ENCODE data around the gene TBXAS1. TPM values are rescaled to one million over a fixed set of nuclear protein-coding genes. Genes with fewer than 3 reads are reported as not detected.
A peak's percentile ranks its signal among the peaks of the same experiment; 100 is the strongest.

The TBXAS1 gene
- total and polyA plus RNA-seq, 2 donors (not counting 3 experiments of a cell fraction or from before 2014, with no cell fraction given): 2.1 to 4.3 TPM

DNA sequence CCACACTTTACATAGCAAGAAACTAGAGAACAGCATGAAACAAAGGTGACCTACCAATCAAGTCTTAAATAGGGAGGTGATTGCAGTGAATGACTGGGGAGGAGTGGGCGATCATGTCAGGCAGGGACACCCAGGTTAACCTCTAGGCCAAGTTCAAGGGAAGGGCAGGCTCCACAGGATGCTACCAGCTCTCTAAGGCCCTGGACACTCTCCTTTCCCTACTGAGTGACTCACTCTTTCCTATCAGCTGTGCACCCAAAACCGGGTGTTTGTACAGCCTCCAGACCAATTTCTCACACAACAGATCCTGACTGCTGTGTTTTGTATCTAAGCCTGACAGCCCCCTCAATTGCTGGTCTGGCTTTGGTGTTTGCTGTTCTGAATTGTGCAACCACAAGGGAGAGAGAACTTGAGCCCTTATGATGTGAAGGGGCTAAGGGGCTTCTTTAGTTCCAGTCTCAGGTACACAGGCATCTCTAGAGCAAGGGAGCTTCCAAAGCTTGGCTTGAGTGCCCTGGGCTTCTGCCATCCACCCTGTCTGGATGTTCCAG, 107.8 kb downstream of the TBXAS1 start:
- Histone ChIP-seq H3K9me3 (replicated peaks; ENCODE audit: control insufficient read depth, insufficient read depth, low read length) (no peaks in the 10 kb centered on the region), H4K20me1 (replicated peaks; ENCODE audit: control insufficient read depth, extremely low read depth, insufficient read depth, low read length) (no peaks in the 10 kb centered on the region), H3K4me2 (ENCODE audit: insufficient read depth, low read length) (no peak overlapping the region), H3K9ac (replicated peaks; ENCODE audit: extremely low read depth, insufficient read depth, low read length) (no peak overlapping the region), H3K9me1 (replicated peaks; ENCODE audit: control insufficient read depth, extremely low read depth, insufficient read depth, low read length) (no peaks in the 10 kb centered on the region), H3K4me1 (ENCODE audit: control insufficient read depth, extremely low read depth, insufficient read depth, low read length) (peaks cover 3% of the 10 kb centered on the region), H3K79me2 (ENCODE audit: control insufficient read depth, insufficient read depth, low read length) (no peaks in the 10 kb centered on the region), H2AFZ (ENCODE audit: low read depth, low read length) (no peak overlapping the region), H3K4me3 (replicated peaks in 1 of 3; ENCODE audit: insufficient read depth in 1 of 3, low read depth in 1 of 3, low read length in 3 of 3) (no peak overlapping the region), H3K27me3 (ENCODE audit: control insufficient read depth in 2 of 2, insufficient read depth in 2 of 2, low read length in 2 of 2) (no peaks in the 10 kb centered on the region), H3K27ac (ENCODE audit: insufficient read depth, low read depth, low read length) (no peak overlapping the region), H3K36me3 (ENCODE audit: control insufficient read depth in 2 of 2, extremely low read depth in 1 of 2, insufficient read depth in 2 of 2, low read length in 2 of 2) (no peaks in the 10 kb centered on the region)
- FAIRE-seq (peak; percentile 50), DNase-seq (ENCODE audit: low read depth, low spot score) (peak; percentile 74)
- intact Hi-C loops (cut with micrococcal nuclease) (loop anchor here (2.0 kb wide), 1 partner anchor 20 kb away; no protein-coding TSS in a partner anchor), dilution Hi-C loops (cut with MboI; ENCODE audit: extremely low pct_ligation_motif_present, low sequenced_read_pairs) (no loop called here)
- TF ChIP-seq POLR2AphosphoS5 (IDR thresholded peaks at IDR 0.05; ENCODE audit: insufficient read depth, low read depth, low read length): peak; percentile 17
- no peak for TF ChIP-seq EZH2 (IDR thresholded peaks at IDR 0.05; ENCODE audit: borderline replicate concordance, low read depth, low read length, severe bottlenecking)
- peak; percentile 35 for TF ChIP-seq JUN (IDR thresholded peaks at IDR 0.05; ENCODE audit: borderline replicate concordance, insufficient read depth, insufficient read length, low read depth)
- CTCF ChIA-PET: interaction anchor here (0.7 to 2.0 kb wide), 10 partner anchors 8 to 335 kb away, joined by 3 to 8 read pairs (median 4); no protein-coding TSS in a partner anchor
- POLR2A ChIA-PET: no interaction called here
- BruUV-seq (replicated peaks): no TSS peak

DNA sequence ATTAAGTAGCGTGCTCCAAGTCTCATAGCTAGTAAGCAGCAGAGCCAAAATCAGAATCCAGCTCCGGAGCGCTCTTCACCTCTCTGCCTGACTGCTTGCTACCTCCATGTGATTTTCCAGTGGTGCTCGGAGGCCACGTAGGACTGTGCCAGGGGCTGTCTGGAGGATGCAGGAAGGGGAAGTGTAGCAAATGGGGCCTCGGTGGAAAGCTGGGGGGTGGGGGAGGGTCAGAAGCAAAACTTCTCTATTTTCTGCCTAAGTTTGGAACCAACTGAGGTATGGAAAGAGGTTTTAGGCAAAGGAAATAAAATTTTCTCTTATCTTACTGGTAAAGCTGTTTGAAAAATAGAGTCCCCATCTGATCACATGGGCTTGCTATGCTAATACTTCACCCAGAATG, 108.7 kb downstream of the TBXAS1 start:
- CTCF ChIA-PET: interaction anchor here (0.7 to 2.0 kb wide), 9 partner anchors 8 to 335 kb away, joined by 3 to 8 read pairs (median 5); no protein-coding TSS in a partner anchor
- Histone ChIP-seq H3K4me3 (replicated peaks in 1 of 3; ENCODE audit: insufficient read depth in 1 of 3, low read depth in 1 of 3, low read length in 3 of 3) (no peak overlapping the region), H3K36me3 (ENCODE audit: control insufficient read depth in 2 of 2, extremely low read depth in 1 of 2, insufficient read depth in 2 of 2, low read length in 2 of 2) (no peaks in the 10 kb centered on the region), H3K9ac (replicated peaks; ENCODE audit: extremely low read depth, insufficient read depth, low read length) (no peak overlapping the region), H3K4me1 (ENCODE audit: control insufficient read depth, extremely low read depth, insufficient read depth, low read length) (peaks cover 3% of the 10 kb centered on the region), H3K9me3 (replicated peaks; ENCODE audit: control insufficient read depth, insufficient read depth, low read length) (no peaks in the 10 kb centered on the region), H4K20me1 (replicated peaks; ENCODE audit: control insufficient read depth, extremely low read depth, insufficient read depth, low read length) (no peaks in the 10 kb centered on the region), H3K27me3 (ENCODE audit: control insufficient read depth in 2 of 2, insufficient read depth in 2 of 2, low read length in 2 of 2) (no peaks in the 10 kb centered on the region), H3K27ac (ENCODE audit: insufficient read depth, low read depth, low read length) (no peak overlapping the region), H3K9me1 (replicated peaks; ENCODE audit: control insufficient read depth, extremely low read depth, insufficient read depth, low read length) (no peaks in the 10 kb centered on the region), H3K79me2 (ENCODE audit: control insufficient read depth, insufficient read depth, low read length) (no peaks in the 10 kb centered on the region), H3K4me2 (ENCODE audit: insufficient read depth, low read length) (no peak overlapping the region), H2AFZ (ENCODE audit: low read depth, low read length) (no peak overlapping the region)
- no peak for TF ChIP-seq GATA2 (IDR thresholded peaks at IDR 0.05; ENCODE audit: insufficient read depth, insufficient read length, low read depth, low read length)
- TF ChIP-seq, protein P1, sequence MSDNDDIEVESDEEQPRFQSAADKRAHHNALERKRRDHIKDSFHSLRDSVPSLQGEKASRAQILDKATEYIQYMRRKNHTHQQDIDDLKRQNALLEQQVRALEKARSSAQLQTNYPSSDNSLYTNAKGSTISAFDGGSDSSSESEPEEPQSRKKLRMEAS (IDR thresholded peaks at IDR 0.05; ENCODE audit: insufficient read depth, insufficient read length): no peak
- TF ChIP-seq EZH2 (IDR thresholded peaks at IDR 0.05; ENCODE audit: borderline replicate concordance, low read depth, low read length, severe bottlenecking): no peak
- no peak for TF ChIP-seq POLR2A (IDR thresholded peaks at IDR 0.05; ENCODE audit: low read depth, low read length)
- no peak for TF ChIP-seq POLR2AphosphoS5 (IDR thresholded peaks at IDR 0.05; ENCODE audit: insufficient read depth, low read depth, low read length)
- no peak for TF ChIP-seq FOS (IDR thresholded peaks at IDR 0.05; ENCODE audit: borderline replicate concordance, insufficient read depth, low read length)
- TF ChIP-seq MYC (IDR thresholded peaks at IDR 0.05; ENCODE audit: low read depth, low read length): no peak
- TF ChIP-seq JUN (IDR thresholded peaks at IDR 0.05; ENCODE audit: borderline replicate concordance, insufficient read depth, insufficient read length, low read depth): no peak
- TF ChIP-seq, protein P2, sequence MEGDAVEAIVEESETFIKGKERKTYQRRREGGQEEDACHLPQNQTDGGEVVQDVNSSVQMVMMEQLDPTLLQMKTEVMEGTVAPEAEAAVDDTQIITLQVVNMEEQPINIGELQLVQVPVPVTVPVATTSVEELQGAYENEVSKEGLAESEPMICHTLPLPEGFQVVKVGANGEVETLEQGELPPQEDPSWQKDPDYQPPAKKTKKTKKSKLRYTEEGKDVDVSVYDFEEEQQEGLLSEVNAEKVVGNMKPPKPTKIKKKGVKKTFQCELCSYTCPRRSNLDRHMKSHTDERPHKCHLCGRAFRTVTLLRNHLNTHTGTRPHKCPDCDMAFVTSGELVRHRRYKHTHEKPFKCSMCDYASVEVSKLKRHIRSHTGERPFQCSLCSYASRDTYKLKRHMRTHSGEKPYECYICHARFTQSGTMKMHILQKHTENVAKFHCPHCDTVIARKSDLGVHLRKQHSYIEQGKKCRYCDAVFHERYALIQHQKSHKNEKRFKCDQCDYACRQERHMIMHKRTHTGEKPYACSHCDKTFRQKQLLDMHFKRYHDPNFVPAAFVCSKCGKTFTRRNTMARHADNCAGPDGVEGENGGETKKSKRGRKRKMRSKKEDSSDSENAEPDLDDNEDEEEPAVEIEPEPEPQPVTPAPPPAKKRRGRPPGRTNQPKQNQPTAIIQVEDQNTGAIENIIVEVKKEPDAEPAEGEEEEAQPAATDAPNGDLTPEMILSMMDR (IDR thresholded peaks at IDR 0.05; ENCODE audit: extremely low read depth in 1 of 2, insufficient read depth in 1 of 2, low read depth in 1 of 2, low read length in 2 of 2): no peak
- intact Hi-C loops (cut with micrococcal nuclease) (loop anchor here (2.0 kb wide), 1 partner anchor 21 kb away; no protein-coding TSS in a partner anchor), dilution Hi-C loops (cut with MboI; ENCODE audit: extremely low pct_ligation_motif_present, low sequenced_read_pairs) (no loop called here)
- FAIRE-seq: no peak
- POLR2A ChIA-PET: no interaction called here
- DNase-seq (ENCODE audit: low read depth, low spot score): peak; percentile 13
- no TSS peak for BruUV-seq (replicated peaks)
